GM21528 (cell line): ENCODE results near the gene DEF6.
"Not testable (repeated sequence)": the region's sequence is repeated elsewhere in the genome, so short reads cannot be mapped to it uniquely, and the experiment has no call there.

Experiments used
- ATAC-seq: cut with Tn5 transposase; IDR thresholded peaks from one replicate; pipeline ENCODE4 v1.9.1; 2021; ENCODE audit warnings: mild to moderate bottlenecking, moderate library complexity; ENCODE audit not compliant: unreplicated experiment, low FRiP score

Gene DEF6

DNA sequence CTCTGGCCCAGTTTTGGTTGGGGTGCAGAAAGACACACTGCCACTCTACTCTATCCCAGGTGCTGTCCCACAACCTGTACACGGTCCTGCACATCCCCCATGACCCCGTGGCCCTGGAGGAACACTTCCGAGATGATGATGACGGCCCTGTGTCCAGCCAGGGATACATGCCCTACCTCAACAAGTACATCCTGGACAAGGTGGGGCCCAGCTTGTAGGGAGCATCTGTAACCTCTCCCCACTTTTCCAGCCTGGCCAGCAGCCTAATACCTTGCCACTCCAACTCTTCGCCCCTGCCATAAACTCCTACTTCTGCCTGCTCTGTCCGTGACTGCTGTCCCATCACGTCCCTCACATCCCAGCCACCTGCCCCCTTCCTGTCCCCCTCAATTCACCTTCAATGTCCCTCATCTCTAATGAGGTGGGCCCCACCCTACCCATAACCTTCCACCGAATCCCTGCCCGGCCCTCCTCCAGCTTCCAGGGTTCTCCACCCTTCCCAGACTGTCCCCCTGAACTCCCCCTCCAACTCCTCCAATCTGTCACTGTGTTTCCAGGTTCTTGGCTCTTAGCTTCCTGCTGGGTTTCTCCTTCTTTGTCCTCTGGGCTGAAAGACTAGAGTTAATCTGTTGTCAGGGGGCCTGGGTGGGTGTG, 12.1 kb downstream of the DEF6 start:
- ATAC-seq, result no peak

DNA sequence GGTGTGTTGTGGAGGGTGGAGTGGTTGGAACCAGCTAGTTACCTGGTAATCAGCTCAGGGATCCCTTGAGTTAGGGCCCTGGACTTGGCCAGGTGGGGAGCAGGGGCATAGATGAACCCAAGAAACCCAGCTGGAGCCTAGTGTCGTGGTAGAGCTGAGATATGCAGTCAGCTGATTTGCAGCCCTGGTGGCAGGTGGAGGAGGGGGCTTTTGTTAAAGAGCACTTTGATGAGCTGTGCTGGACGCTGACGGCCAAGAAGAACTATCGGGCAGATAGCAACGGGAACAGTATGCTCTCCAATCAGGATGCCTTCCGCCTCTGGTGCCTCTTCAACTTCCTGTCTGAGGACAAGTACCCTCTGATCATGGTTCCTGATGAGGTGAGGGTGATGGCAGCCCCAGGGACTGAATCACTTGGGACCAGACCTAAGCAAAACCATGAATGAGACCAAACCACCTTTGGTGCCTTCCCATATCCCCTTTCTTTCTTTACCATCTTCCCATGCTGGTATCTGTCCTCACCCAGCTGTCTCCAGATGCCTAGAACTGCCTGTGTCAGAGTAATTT, 12.7 kb downstream of the DEF6 start:
- no peak for ATAC-seq

DNA sequence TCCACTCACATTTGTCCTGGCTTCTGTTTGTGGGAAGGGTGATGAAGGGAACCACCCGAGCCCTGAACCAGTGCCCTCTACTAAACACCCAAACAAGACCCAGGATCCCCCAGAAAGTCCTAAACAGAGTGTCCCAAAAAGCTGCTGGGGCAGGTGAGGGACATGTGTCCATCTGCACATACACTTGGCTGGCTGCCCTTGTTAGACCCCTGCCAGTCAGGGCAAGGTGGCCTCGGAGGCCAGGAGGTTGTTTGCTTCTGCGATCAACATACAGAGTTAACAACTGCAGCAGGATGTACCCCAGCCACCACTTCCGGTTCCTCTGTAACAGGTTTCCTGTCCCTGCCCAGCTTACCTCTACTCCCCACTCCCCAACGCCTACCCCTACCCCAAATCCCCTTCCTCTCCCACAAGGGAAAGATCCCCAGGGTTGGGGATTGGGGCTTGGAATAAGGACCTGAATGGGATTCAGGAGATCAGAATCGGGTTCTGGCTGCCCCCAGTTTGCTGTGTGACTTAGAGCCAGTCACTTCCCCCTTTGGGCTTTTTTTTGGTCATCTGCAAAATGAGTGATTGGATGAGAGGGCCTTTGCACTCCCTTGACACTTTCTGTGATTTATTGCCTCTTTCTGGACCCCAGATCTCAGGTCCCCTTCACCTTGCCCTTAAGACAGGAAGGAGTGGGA, 13.9 kb downstream of the DEF6 start:
- no peak for ATAC-seq

DNA sequence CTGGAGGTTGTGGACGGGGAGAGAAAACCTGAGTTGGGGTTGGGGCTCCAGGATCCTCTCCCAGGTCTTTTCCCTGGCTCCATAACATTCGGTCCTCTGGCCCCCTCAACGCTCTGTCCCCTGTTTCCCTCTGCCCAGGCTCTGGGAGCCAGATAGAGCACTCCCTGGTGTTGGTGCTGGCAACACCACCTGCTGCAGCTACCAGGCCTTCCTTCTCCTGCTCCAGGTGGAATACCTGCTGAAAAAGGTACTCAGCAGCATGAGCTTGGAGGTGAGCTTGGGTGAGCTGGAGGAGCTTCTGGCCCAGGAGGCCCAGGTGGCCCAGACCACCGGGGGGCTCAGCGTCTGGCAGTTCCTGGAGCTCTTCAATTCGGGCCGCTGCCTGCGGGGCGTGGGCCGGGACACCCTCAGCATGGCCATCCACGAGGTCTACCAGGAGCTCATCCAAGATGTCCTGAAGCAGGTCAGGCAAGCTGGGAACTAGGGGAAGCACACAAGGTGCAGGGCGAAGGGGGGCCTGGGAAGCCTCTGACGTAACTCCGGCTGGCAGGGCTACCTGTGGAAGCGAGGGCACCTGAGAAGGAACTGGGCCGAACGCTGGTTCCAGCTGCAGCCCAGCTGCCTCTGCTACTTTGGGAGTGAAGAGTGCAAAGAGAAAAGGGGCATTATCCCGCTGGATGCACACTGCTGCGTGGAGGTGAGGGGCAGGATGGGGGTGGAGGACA, 14.6 kb downstream of the DEF6 start:
- no peak for ATAC-seq

DNA sequence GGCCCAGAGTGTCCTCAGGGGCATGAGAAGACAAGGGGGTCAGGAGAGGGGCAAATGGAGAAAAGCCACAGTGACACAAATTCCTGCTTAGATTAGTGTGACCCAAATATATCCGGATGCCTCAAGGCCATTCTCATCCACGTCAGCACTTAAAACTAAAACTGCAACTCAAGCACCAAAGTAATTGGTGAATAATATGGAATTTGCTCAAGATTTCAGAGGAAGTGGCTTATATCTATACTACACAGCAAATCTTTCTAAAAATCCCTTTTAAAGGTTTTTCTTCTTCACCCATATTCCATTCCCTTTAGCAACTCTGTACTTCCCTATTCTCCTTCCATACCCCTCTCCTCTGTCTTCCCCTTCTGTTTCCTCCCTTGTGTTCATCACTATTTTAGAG, 15.2 kb downstream of the DEF6 start:
- ATAC-seq, result no peak

DNA sequence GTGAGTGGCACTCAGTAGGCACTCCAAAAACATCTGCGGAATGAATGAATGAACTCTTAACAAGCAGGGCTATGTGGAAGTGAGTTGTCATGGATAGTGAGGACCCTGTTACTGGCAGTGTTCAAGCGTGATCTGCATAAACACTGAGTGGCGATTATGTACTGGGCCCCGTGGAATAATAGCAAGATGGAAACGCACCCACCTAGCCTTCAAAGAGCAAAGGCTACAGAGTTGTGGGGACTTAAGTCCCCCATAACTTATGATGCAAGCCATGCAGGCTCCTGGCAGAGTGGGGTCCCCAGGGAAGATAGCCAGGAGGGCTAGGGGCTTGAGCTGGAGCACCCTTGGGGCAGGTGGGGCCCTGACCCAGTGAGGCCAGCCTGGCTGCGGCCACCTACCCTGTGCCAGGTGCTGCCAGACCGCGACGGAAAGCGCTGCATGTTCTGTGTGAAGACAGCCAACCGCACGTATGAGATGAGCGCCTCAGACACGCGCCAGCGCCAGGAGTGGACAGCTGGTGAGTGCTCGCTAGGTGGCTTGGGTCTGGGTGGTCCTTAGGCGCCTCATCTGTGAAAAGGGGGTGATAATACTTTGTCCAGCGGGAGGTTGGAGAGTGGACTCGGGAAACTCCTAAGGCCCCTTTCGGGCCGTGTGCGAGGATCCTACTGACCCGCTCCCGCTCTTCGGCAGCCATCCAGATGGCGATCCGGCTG, 20.0 kb downstream of the DEF6 start:
- no peak for ATAC-seq

DNA sequence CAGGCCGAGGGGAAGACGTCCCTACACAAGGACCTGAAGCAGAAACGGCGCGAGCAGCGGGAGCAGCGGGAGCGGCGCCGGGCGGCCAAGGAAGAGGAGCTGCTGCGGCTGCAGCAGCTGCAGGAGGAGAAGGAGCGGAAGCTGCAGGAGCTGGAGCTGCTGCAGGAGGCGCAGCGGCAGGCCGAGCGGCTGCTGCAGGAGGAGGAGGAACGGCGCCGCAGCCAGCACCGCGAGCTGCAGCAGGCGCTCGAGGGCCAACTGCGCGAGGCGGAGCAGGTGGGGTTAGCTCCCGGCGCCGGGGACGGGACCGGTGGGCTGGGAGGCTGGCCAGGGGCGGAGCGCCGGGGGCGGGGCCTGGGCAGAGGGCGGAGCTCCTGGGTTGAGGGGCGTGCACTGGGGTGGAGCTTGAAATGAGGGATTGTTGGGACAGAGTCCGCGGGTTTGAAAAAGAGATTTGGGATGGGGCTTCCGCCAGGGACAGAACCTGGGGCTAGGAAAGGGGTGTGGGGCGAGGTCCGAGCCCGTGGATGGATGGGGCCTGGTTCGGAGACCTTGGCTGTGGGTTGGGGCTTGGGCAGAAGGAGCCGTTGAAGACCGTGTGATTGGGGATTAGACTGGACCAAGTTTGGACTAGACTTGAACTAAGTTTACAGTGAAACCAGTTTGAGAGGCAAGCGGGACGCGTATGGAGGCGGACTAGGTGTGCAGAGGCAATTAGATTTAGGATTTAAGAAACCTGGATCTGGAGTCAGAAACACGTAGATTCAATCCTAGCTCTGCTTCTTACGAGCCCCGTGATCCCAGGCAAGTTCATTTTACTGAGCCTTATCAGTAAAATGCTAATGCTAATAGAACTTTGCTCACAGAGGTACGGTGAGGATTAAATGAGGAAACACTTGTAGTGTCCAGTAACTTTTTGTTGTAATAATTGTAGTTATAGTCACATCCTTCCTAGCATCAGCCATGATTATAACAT, 20.9 kb downstream of the DEF6 start:
- ATAC-seq, result no peak

DNA sequence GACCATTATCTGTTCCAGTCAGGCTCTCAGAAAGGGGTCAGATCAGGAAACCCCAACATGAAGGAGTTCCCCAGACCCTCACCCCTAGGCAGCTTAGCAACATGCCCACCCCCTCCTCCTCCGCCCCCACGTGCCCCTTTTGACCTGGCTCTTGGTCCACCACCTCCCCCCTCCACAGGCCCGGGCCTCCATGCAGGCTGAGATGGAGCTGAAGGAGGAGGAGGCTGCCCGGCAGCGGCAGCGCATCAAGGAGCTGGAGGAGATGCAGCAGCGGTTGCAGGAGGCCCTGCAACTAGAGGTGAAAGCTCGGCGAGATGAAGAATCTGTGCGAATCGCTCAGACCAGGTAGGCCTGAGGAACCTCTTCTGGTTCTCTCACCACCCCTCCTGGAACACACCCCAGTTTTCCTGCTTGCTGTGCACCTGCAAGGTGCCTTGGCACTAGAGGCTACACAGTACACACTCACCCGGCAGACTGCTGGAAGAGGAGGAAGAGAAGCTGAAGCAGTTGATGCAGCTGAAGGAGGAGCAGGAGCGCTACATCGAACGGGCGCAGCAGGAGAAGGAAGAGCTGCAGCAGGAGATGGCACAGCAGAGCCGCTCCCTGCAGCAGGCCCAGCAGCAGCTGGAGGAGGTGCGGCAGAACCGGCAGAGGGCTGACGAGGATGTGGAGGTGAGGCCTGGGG, 21.9 kb downstream of the DEF6 start:
- ATAC-seq, result no peak

DNA sequence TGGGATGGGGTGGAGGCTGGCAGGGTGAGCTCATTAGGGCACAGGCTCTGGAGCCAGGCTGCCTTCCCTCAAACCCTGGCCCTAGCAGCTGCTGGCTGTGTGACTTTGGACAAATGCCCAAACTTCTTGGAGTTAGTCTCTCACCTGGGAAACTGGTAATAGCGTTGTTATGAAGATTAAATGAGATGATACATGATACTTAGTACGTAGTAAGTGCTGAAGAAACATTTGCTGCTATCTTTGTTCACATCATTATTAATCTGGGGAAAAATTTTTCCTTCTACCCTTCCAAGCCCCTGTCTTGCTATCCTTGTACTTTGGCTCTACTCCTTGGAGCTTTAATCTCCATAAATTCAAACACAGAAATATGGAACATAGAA, 22.4 kb downstream of the DEF6 start:
- no peak for ATAC-seq

DNA sequence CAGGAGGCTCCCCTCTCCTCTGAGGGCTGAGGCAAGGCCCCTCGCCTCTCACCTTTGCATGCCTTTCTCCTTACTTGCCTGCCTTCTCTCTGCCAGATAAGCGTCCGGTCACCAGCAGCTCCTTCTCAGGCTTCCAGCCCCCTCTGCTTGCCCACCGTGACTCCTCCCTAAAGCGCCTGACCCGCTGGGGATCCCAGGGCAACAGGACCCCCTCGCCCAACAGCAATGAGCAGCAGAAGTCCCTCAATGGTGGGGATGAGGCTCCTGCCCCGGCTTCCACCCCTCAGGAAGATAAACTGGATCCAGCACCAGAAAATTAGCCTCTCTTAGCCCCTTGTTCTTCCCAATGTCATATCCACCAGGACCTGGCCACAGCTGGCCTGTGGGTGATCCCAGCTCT, 23.5 kb downstream of the DEF6 start:
- ATAC-seq, result no peak

DNA sequence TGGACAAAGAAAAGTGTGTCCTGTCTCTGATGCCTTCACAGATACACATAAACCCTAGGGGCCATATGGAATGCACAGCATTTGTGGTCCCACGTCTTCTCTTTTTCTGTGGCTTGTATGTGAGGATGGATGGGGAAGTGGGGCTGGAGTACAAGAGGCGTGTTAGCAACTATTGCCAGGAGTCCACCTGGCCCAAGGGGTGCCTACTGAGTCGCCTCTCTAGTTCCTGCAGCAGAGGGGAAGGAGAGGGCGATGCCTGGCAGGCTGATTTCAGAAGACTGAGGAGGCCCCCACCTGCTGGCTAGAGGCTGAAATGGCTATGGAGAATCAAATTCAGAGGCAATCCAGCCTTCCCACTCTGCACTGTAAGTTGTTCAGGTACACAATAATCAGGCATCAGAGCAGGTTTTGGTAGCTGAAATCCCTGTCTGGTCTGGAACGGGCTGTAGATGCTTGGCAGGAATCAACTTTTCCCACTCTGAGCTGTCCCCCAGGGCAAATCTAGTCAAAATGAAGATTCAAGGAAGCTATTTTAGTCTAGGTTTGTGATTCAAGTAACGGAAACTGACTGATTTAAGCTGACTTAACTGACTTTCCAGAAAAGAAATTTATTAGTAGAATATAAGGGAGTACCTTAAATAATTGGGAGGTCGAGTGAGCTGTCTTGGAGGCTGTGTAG, 29.9 kb downstream of the DEF6 start:
- no peak for ATAC-seq

DNA sequence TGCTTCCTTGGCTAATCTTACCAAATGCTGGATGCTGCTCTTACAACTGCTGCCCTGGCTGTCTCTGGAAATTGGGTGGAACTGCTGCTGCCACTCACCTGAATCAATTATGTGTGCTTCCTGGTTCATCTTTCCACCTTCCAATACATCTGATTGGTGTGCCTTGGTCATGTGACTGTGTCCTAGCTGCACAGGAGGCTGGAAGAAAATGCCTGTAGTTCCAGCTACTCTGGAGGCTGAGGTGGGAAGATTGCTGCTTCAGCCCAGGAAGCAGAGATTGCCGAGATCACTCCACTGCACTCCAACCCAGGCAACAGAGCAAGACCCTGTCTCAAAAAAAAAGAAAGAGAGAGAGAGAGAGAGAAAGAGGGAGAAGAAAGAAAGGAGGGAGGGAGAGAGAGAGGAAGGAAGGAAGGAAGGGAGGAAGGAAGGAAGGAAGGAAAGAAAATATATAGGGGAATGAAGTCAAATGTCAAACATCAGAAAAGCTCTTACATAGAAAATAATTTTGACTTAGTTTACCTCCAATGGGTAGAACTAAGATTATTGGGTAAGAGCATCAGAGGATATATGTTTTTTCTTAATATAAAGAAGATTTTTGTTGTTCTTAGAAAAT, 30.6 kb downstream of the DEF6 start:
- ATAC-seq, result no peak

DNA sequence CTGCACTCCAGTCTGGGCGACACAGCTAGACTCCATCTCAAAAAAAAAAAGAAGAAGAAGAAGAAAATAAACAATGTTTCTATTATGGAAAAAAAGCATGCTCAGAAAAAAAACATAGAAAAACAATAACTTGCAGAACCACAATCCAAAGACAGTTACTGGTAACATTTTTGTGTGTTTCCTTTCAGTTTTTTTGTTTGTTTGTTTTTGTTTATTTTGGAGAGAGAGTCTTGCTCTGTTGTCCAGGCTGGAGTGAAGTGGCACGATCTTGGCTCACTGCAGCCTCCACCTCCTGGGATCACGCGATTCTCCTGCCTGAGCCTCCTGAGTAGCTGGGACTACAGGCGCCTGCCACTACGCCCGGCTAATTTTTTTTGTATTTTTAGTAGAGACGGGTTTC, 31.3 kb downstream of the DEF6 start:
- ATAC-seq, result not testable (repeated sequence)

DNA sequence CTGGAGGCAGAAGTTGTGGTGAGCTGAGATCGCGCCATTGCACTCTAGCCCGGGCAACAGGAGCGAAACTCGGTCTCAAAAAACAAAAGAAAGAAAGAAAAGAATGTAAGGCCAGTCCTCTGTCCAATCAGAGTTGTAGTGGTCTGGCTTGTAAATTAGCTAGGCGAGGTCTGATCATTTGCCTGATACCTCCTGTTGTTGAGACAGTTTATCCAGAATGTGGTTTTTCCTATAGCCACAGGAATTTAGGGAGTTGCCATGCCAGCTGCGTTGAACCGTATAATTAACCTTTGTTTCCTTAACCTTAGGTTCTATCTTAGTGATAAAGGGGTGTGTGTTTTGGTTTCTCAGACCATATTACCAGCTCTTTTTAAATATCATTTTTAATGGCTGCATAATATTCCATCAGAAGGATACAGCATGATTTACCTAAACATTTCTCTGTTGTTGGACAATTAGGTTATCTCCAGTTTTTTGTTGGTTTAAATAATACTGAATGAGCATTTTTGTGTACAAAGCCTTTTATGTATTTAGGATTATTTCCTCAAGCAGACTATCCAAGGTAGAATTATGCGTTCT, 33.0 kb downstream of the DEF6 start:
- no peak for ATAC-seq

DNA sequence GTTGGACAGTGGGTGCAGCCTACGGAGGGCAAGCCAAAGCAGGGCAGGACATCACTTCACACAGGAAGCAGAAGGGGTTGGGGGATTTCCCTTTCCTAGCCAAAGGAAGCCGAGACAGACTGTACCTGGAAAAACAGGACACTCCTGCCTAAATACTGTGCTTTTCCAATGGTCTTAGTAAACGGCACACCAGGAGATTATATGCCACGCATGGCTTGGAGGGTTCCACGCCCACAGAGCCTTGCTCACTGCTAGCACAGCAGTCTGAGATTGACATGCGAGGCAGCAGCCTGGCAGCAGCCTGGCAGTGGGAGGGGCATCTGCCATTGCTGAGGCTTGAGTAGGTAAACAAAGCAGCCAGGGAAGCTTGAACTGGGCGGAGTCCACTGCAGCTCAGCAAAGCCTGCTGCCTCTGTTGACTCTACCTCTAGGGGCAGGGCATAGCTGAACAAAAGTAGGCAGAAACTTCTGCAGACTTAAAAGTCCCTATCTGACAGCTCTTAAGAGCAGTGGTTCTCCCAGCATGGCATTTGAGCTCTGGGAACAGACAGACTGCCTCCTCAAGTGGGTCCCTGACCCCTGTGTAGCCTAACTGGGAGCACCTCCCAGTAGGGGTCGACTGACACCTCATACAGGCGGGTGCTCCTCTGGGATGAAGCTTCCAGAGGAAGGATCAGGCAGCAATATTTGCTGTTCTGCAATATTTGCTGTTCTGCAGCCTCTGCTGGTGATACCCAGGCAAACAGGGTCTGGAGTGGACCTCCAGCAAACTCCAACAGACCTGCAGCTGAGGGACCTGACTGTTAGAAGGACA, 34.7 kb downstream of the DEF6 start:
- ATAC-seq, result not testable (repeated sequence)

DNA sequence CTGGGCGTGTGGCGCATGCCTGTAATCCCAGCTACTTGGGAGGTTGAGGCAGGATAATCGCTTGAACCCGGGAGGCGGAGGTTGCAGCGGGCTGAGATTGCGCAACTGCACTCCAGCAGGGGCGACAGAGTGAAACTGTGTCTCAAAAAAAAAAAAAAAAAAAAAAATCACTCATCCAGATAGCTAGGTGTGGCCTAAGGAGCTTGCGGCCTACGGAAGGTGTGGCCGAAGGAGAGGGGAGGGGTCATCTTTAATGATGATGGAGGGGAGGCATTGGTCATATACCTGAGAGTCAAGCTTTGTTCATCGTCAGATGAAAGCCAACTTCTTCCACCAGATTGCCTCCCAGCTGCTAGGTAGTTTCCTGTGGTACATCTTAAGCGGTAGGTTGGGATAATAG, 43.9 kb downstream of the DEF6 start:
- ATAC-seq, result no peak
